Measurements from ENCODE around the gene SNRNP70.
"Not testable (repeated sequence)": the region's sequence is repeated elsewhere in the genome, so short reads cannot be mapped to it uniquely, and the experiment has no call there.

Gene SNRNP70, protein sequence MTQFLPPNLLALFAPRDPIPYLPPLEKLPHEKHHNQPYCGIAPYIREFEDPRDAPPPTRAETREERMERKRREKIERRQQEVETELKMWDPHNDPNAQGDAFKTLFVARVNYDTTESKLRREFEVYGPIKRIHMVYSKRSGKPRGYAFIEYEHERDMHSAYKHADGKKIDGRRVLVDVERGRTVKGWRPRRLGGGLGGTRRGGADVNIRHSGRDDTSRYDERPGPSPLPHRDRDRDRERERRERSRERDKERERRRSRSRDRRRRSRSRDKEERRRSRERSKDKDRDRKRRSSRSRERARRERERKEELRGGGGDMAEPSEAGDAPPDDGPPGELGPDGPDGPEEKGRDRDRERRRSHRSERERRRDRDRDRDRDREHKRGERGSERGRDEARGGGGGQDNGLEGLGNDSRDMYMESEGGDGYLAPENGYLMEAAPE

DNA sequence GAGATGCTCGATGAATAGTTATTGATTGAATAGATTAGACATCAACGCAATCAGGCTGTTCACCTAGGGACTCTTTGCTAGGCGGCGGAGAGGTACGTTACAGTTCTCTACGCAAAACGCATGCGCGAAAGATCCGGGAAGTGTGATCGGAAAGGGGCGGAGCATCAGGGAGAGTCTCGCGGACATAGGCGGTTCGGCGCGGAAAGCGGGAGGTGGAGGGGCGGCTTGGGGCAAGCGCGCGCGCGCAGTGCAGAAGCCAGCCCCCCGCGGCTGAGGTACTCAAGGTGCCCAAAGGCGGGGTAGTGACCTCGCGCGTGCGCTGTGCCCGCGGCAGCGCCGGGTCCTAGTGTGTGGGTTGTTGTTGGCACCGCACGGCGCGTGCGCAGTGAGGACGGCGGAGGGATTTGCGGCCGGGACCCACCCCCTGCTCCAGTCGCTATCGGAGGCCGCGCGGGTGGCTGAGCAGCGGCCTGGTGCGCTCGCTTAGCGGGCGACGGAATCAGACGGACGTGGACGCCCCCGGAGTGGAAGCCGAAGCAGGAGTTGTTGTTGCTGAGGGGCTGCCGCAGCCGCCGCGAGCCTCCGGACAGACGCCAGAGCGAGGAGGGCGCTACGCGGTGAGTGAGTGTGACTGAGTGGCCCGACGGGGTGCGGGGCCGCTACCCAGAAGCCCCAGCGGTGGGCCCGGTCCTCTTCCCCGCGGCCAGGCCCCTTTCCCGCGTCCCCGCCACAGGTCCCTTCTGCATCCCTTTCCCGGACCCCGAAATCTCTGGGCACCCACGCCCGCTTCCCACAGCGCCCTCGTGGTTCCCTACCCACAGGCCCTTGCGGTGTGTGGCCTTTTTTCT lies at the start of gene SNRNP70:
Gene SNRNP70, plus strand, starts transcription at position 432 of the 848 bp plus-strand sequence. CDS start 964 bp downstream, outside the sequence.
- no peaks in the 10 kb centered on the region for H3K27me3 ChIP-seq (ENCODE audit: insufficient read depth, low read length)
- peaks cover 22% of the 10 kb centered on the region for H3K4me1 ChIP-seq (ENCODE audit: insufficient read depth, low read length)
- peak within 1 kb of the TSS; percentile 67 for H3K4me3 ChIP-seq (ENCODE audit: low read length)
- no peaks in the 10 kb centered on the region for H3K9me3 ChIP-seq (ENCODE audit: low read length)
- peaks cover 27% of the 10 kb centered on the region for H3K36me3 ChIP-seq (ENCODE audit: insufficient read depth, low read length)
- H2AFZ ChIP-seq (ENCODE audit: low read depth, low read length), result peak within 1 kb of the TSS; percentile 60

DNA sequence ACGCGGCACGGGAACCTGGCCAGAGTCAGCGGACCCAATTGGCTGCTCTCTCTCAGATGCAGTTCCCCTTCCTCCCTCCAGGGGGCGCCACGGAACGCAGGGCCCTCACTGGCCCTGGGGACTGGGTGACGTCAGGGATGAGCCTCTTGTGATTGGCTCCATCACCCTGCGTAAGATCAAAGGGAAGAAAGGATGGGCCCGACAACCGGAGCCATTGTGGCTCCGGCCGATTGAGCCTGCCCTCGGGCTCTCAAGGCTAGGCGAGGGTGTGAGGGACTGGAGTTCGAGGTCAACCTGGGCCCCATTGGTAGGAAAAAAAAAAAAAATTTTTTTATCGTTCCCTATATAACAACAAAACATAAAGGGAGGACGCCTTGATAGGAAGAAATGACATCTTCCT lies 48.4 kb upstream of the SNRNP70 start, which contains the start of gene CGB1:
Gene CGB1, minus strand, starts transcription at position 81 of the 400 bp plus-strand sequence. CDS start 184 bp downstream, outside the sequence.
- H3K9me3 ChIP-seq (ENCODE audit: low read length); H3K36me3 ChIP-seq (ENCODE audit: insufficient read depth, low read length); H3K4me1 ChIP-seq (ENCODE audit: insufficient read depth, low read length); H3K4me3 ChIP-seq (ENCODE audit: low read length); H3K27me3 ChIP-seq (ENCODE audit: insufficient read depth, low read length); H2AFZ ChIP-seq (ENCODE audit: low read depth, low read length): not testable (repeated sequence)

DNA sequence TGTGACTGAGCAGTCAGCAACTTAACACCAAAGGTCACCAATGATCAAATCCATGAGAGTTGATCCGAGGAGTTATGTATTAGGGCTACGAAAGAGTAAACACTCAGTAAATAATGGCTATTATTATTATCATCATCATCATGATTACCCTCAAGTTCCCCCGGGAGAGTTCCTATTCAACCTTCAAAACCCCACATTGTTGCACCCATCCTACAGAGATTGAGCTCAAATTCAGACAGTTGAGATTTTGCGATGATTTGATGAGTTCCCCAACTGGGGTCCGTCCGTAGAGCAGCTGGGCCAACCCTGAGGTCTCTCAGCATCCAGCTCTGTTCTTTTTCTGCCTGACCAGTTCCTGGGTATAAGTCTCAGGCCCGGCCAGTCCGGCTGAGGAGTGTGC lies 47.1 kb upstream of the SNRNP70 start:
- H3K27me3 ChIP-seq (ENCODE audit: insufficient read depth, low read length), result not testable (repeated sequence)

DNA sequence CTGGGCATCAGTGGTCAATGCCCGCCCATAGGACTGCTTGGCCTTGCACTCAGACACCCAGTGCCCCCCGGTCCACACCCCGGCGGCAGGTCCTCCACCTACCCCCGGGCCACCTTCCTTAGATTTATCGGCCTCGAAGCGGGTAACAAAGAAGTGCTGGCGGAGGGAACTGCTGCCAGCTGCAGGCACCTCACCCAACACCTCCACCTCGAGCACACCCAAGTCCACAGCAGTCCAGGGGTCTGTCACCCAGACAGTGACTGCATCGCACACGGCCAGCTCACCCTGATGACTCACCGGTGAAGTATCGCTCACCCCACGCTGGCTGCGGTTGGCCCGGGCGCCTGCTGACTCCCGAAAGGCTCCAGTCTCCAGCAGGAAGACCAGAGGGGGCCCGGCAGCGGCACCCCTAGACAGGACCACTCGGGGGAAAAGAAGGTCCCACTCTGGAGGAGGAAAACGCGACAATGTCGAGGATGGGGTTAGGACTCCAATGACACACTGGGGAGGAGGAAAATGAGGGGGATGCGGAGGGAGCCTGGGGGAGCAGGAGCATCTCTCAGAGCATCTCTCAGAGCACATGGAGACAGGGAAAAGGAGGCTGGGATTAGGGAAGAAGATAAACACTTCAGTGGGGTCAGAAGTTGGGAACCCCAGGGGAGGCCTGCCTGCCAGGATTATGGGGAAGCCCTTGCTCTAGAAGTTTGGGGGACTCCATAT lies 46.5 kb upstream of the SNRNP70 start:
- not testable (repeated sequence) for H2AFZ ChIP-seq (ENCODE audit: low read depth, low read length); H3K9me3 ChIP-seq (ENCODE audit: low read length); H3K4me3 ChIP-seq (ENCODE audit: low read length); H3K4me1 ChIP-seq (ENCODE audit: insufficient read depth, low read length); H3K36me3 ChIP-seq (ENCODE audit: insufficient read depth, low read length); H3K27me3 ChIP-seq (ENCODE audit: insufficient read depth, low read length)

More for the DNA sequence above, 47.1 kb upstream of the SNRNP70 start:
- not testable (repeated sequence) for H2AFZ ChIP-seq (ENCODE audit: low read depth, low read length); H3K4me1 ChIP-seq (ENCODE audit: insufficient read depth, low read length); H3K9me3 ChIP-seq (ENCODE audit: low read length); H3K36me3 ChIP-seq (ENCODE audit: insufficient read depth, low read length); H3K4me3 ChIP-seq (ENCODE audit: low read length)

DNA sequence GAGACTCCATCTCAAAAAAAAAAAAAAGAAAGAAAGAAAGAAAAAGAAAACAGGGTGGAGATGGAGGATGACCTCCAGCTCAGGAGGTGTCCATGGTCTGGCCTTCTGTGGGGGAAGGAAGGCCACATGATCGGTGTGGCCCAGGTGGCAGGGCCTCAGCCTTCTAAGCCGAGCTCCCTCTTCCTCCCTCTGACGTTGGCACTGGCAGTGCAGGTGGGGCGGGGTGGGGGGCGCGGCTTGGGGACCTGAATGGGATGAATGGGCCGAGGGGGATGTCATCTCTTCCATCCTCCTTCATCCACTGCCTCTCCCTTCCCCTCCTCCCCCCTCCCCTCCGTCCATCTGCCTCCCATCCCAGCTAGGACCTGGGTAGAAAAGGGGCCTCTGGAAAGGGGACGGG lies 45.5 kb upstream of the SNRNP70 start:
- H3K36me3 ChIP-seq (ENCODE audit: insufficient read depth, low read length); H3K4me3 ChIP-seq (ENCODE audit: low read length); H3K27me3 ChIP-seq (ENCODE audit: insufficient read depth, low read length); H2AFZ ChIP-seq (ENCODE audit: low read depth, low read length); H3K4me1 ChIP-seq (ENCODE audit: insufficient read depth, low read length); H3K9me3 ChIP-seq (ENCODE audit: low read length): not testable (repeated sequence)

DNA sequence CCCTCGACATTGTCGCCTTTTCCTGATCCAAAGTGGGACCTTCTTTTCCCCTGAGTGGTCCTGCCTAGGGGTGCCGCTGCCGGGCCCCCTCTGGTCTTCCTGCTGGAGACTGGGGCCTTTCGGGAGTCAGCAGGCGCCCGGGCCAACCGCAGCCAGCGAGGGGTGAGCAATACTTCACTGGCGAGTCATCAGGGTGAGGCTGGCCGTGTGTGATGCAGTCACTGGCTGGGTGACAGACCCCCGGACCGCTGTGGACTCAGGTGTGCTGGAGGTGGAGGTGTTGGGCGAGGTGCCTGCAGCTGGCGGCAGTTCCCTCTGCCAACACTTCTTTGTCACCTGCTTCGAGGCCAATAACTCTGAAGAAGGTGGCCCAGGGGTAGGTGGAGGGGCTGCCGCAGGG lies 43.1 kb upstream of the SNRNP70 start:
- no peaks in the 10 kb centered on the region for H3K4me1 ChIP-seq (ENCODE audit: insufficient read depth, low read length)
- H3K36me3 ChIP-seq (ENCODE audit: insufficient read depth, low read length), result no peaks in the 10 kb centered on the region
- no peak overlapping the region for H3K4me3 ChIP-seq (ENCODE audit: low read length)
- no peak overlapping the region for H2AFZ ChIP-seq (ENCODE audit: low read depth, low read length)
- H3K27me3 ChIP-seq (ENCODE audit: insufficient read depth, low read length), result no peaks in the 10 kb centered on the region
- no peaks in the 10 kb centered on the region for H3K9me3 ChIP-seq (ENCODE audit: low read length)

DNA sequence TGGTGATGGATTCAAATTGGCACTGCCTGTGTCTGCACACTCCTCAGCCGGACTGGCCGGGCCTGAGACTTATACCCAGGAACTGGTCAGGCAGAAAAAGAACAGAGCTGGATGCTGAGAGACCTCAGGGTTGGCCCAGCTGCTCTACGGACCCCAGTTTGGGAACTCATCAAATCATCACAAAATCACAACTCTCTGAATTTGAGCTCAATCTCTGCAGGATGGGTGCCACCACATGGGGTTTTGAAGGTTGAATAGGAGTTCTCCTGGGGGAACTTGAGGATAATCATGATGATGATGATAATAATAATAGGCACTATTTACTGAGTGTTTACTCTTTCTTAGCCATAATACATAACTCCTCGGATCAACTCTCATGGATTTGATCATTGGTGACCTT lies 42.6 kb upstream of the SNRNP70 start:
- H2AFZ ChIP-seq (ENCODE audit: low read depth, low read length); H3K36me3 ChIP-seq (ENCODE audit: insufficient read depth, low read length); H3K27me3 ChIP-seq (ENCODE audit: insufficient read depth, low read length); H3K4me1 ChIP-seq (ENCODE audit: insufficient read depth, low read length); H3K9me3 ChIP-seq (ENCODE audit: low read length); H3K4me3 ChIP-seq (ENCODE audit: low read length): not testable (repeated sequence)

DNA sequence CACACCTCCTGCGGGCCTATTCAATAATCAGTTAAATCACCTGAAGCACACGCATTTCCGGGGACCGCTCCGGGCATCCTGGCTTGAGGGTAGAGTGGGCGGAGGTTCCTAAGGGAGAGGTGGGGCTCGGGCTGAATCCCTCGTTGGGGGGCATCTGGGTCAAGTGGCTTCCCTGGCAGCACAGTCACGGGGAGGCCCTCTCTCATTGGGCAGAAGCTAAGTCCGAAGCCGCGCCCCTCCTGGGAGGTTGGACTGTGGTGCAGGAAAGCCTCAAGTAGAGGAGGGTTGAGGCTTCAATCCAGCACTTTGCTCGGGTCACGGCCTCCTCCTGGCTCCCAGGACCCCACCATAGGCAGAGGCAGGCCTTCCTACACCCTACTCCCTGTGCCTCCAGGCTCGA lies 41.7 kb upstream of the SNRNP70 start, which contains the start of gene CGB5:
Gene CGB5, plus strand, starts transcription at position 301 of the 400 bp plus-strand sequence. CDS start 362 bp downstream, outside the sequence.
- H3K9me3 ChIP-seq (ENCODE audit: low read length); H3K36me3 ChIP-seq (ENCODE audit: insufficient read depth, low read length); H3K27me3 ChIP-seq (ENCODE audit: insufficient read depth, low read length); H3K4me3 ChIP-seq (ENCODE audit: low read length); H3K4me1 ChIP-seq (ENCODE audit: insufficient read depth, low read length); H2AFZ ChIP-seq (ENCODE audit: low read depth, low read length): not testable (repeated sequence)

DNA sequence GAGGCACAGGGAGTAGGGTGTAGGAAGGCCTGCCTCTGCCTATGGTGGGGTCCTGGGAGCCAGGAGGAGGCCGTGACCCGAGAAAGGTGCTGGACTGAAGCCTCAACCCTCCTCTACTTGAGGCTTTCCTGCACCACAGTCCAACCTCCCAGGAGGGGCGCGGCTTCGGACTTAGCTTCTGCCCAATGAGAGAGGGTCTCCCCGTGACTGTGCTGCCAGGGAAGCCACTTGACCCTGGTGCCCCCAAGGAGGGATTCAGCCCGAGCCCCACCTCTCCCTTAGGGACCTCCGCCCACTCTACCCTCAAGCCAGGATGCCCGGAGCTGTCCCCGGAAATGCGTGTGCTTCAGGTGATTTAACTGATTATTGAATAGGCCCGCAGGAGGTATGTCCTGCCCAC lies 36.2 kb upstream of the SNRNP70 start, which contains the start of gene CGB8:
Gene CGB8, minus strand, starts transcription at position 101 of the 400 bp plus-strand sequence. CDS start 372 bp downstream, outside the sequence.
- not testable (repeated sequence) for H3K36me3 ChIP-seq (ENCODE audit: insufficient read depth, low read length); H3K4me1 ChIP-seq (ENCODE audit: insufficient read depth, low read length); H3K9me3 ChIP-seq (ENCODE audit: low read length); H3K4me3 ChIP-seq (ENCODE audit: low read length); H3K27me3 ChIP-seq (ENCODE audit: insufficient read depth, low read length); H2AFZ ChIP-seq (ENCODE audit: low read depth, low read length)

DNA sequence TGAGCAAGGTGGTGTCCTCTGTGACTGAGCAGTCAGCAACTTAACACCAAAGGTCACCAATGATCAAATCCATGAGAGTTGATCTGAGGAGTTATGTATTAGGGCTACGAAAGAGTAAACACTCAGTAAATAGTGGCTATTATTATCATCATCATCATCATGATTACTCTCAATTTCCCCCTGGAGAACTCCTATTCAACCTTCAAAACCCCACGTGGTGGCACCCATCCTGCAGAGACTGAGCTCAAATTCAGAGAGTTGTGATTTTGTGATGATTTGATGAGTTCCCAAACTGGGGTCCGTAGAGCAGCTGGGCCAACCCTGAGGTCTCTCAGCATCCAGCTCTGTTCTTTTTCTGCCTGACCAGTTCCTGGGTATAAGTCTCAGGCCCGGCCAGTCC lies 35.4 kb upstream of the SNRNP70 start:
- H2AFZ ChIP-seq (ENCODE audit: low read depth, low read length); H3K9me3 ChIP-seq (ENCODE audit: low read length); H3K36me3 ChIP-seq (ENCODE audit: insufficient read depth, low read length); H3K4me1 ChIP-seq (ENCODE audit: insufficient read depth, low read length); H3K27me3 ChIP-seq (ENCODE audit: insufficient read depth, low read length); H3K4me3 ChIP-seq (ENCODE audit: low read length): not testable (repeated sequence)

DNA sequence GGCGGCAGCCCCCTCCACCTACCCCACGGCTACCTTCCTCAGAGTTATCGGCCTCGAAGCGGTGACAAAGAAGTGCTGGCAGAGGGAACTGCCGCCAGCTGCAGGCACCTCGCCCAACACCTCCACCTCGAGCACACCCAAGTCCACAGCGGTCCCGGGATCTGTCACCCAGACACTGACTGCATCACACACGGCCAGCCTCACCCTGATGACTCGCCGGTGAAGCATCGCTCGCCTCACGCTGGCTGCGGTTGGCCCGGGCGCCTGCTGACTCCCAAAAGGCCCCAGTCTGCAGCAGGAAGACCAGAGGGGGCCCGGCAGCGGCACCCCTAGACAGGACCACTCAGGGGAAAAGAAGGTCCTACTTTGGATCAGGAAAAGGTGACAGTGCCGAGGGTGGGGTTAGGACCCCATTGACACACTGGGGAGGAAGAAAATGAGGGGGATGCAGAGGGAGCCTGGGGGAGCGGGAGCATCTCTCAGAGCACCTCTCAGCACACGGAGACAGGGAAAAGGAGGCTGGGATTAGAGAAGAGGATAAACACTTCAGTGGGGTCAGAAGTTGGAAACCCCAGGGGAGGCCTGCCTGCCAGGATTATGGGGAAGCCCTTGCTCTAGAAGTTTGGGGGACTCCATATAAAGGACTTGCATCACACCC lies 34.7 kb upstream of the SNRNP70 start:
- H3K9me3 ChIP-seq (ENCODE audit: low read length); H3K4me3 ChIP-seq (ENCODE audit: low read length); H3K4me1 ChIP-seq (ENCODE audit: insufficient read depth, low read length); H3K27me3 ChIP-seq (ENCODE audit: insufficient read depth, low read length); H2AFZ ChIP-seq (ENCODE audit: low read depth, low read length); H3K36me3 ChIP-seq (ENCODE audit: insufficient read depth, low read length): not testable (repeated sequence)

DNA sequence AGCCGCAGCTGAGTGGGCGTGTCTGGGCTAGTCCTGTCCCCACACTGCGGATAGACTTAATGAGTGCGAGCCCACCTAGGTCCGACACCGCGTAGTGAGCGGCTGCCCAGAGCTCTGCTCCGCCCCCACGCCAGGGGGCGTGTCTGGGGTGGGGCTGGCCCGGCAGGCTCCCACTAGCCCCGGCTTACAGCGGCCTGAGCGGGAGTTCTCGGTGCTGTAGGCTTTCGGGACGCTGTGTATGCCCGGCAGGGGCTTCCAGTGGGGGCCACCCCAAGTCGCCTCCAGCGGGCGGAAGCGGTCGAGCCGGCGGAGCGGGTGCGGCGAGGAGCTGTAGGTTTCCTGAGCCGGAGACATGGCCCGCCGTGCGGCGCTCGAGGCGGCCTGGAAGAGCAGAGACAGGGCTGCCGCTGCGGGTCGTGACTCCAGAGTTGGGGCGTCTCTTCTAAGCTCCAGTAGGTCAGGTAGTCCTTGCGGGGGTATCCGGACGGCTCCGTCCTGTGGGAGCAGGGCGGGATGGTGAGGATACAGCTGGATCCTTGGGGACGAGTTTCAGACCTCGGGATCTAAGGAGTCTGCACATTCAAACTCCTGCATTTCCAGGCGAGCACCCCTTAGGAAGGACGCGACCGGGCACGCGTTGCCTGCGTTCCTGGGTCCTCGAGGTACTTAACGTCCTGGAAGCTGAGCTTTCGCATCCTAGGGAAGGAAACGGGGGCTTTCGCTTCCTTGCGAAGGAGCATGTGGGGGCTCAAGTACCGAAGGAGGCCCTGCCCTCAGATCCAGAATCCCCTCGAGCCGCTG lies 28.9 kb upstream of the SNRNP70 start:
- Histone ChIP-seq H3K27me3 (ENCODE audit: insufficient read depth, low read length) (peaks cover 47% of the 10 kb centered on the region), H3K4me3 (ENCODE audit: low read length) (peak overlapping the region; percentile 49), H2AFZ (ENCODE audit: low read depth, low read length) (peak overlapping the region; percentile 63), H3K9me3 (ENCODE audit: low read length) (peaks cover 3% of the 10 kb centered on the region), H3K4me1 (ENCODE audit: insufficient read depth, low read length) (peaks cover 4% of the 10 kb centered on the region), H3K36me3 (ENCODE audit: insufficient read depth, low read length) (no peaks in the 10 kb centered on the region)

Data from neuron (in vitro differentiated cells).